Gastrocnemius medialis (tissue), 4 donors: ENCODE data around the gene MINK1.

Experiments
- CTCF ChIP-seq, 5 experiments: fragments of 450-650 bp in 3 of 5; fragments of 200-600 bp in 2 of 5; sonication (generic) in 2 of 5; IDR thresholded peaks in 4 of 5; conservative IDR thresholded peaks in 1 of 5; 1 replicate in 4 of 5; 2 replicates in 1 of 5; pipeline ENCODE4 v1.5.1; 2016 to 2019; ENCODE audit warnings: antibody characterized with exemption in 5 of 5, mild to moderate bottlenecking in 3 of 5, moderate library complexity in 3 of 5
- POLR2A ChIP-seq, 2 donors: fragments of 450-650 bp; IDR thresholded peaks; one replicate each; pipeline ENCODE4 v1.6.1; 2017; ENCODE audit warnings: antibody characterized with exemption in 2 of 2, mild to moderate bottlenecking in 2 of 2, moderate library complexity in 2 of 2

GRCh38 chr17:4818276-4818675 lies 14.9 kb upstream of the MINK1 start:
- TF ChIP-seq CTCF (IDR thresholded peaks at IDR 0.05 in 4 of 5, conservative IDR thresholded peaks at IDR 0.05 in 1 of 5): no peak
- TF ChIP-seq POLR2A (IDR thresholded peaks at IDR 0.05): no peak
